HG03571 (cell line): Measurements from ENCODE around the gene FOXL1.

Source experiments
- ATAC-seq: cut with Tn5 transposase; IDR thresholded peaks from one replicate; pipeline ENCODE4 v1.9.1; 2021; ENCODE audit not compliant: unreplicated experiment

FOXL1 gene

GRCh38 chr16:86547286-86547685, 31.1 kb upstream of the FOXL1 start:
- no peak for ATAC-seq

DNA sequence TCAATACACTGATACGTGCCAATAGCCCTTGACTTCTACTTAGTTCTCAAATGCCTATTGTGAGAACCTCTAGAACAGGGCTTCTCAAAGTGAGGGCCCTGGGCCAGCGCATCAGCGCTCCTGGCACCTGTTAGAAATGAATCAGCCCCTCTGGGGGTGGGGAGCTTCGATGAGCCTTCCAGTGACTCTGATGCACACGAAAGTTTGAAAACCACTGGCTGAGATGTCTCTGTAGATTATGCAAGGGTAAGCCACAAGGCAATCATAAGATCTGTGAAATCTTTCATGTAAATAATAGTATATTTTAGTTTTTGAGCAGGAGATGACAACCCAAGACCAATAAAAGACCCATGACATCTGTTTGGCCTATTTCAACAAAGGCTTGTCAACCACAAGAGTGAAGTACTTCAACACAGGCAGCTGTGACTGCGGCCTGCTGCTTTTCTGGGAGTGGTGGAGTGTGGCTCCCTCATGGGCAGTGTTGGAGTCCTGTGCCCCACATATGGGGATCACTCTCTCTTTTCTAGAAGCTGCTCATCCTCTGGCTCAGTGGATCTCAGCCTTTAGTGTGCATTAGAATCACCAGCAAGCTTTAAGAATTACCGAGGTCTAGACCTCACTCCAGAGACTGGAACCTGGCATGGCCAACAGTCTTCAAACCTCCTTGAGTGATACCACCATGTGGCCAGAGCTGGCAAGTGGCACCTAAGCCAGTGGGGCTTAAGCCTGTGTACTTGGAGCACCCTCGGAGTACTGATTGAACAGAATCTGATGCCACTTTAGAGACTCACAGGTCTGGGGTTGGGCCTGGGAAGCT, 29.1 kb upstream of the FOXL1 start:
- no peak for ATAC-seq

GRCh38 chr16:86549893-86550190, 28.5 kb upstream of the FOXL1 start:
- no peak for ATAC-seq

DNA sequence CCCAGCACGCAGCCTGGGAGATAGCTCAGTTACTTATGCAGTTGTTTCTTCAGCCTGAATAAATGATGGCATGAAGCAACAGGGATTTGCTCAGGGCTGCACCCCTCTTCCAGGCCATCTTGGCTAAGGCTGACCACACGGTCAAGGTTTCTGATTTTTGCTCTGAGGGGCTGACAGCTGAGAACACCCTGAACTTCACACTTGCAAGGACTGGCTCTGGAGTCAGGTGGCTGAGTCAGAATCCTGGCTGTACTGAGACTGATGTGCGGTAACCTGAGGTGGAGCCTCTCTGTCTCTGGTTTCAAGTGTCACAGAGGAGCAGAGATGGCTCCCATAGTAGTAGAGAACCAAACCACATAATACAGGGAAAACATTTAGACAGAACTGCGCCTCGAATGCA, 28.1 kb upstream of the FOXL1 start:
- no peak for ATAC-seq

DNA sequence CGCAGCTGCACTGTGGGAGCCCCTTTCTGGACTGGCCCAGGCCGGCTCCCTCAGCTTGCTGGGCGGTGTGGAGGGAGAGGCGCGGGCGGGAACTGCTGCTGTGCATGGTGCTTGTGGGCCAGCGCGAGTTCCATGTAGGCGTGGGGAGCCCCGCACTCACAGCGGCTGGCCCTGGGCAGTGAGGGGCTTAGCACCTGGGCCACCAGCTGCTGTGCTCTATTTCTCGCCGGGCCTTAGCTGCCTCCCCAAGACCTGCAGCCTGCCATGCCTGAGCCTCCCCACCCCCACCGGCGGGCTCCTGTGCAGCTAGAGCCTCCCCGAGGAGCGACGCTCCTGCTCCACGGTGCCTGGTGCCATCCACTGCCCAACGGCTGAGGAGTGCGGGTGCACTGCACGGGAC, 25.0 kb upstream of the FOXL1 start:
- ATAC-seq = no peak

DNA sequence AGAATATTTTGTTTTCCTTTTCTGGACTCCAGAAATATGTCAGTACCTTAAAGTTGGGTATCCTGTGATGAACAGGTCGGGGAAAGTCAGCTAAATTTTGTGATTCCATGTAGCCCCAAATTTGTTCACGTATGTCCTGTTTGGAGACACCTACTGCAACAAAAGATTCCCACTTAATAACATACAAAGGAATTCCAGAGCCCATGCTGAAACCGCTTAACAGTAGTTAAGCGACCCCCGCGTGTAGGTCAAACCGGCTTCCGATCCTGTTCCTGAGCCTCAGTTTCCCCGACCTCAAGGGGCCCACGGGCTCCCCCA, 23.8 kb upstream of the FOXL1 start:
- ATAC-seq = no peak

DNA sequence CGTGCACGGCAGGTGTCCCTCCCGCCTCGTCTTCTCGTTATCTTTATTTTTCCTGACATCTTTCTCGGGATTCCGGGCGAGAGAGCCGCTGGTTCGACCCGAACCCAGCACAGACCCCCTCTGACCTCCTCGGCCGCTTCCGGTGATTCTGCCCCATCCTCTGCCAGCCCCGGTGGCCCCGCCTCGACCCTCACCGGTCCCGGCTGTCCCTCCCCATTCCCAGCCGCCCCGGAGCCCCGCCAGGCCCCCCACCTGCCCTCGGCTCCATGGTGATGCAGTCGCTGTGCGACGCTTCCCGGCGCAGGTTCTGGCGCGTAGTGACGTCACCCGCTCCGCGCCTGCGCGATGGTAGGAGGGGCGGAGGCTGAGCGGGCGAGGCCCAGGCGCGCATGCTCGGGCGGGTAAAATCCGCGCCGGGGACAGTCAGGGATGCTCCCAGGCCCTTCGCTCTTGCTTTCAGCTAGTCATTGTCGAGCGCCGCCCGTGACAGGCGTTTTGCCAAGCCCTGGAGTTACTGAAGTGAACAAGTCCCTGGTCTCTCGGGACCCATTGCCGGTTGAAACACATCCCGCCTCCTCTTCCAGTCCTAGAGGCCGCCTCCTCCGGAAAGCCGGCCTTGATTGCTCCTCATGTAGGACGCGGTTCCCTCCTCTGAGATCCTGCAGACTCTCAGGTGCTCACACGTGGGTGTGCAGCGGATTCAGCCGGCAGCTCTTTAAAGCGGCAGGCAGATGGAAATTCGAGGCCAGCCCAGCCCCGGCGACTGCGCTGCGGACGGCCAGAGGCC, 23.2 kb upstream of the FOXL1 start, which contains the start of gene MTHFSD:
TSS of gene MTHFSD (minus strand) at position 319 of the 787 bp plus-strand sequence. CDS start at position 268, 51 bp downstream.
- peak; percentile 89 for ATAC-seq

- ATAC-seq = no peak
These were observed 22.7 kb upstream of the FOXL1 start for GRCh38 chr16:86555704-86556075.

DNA sequence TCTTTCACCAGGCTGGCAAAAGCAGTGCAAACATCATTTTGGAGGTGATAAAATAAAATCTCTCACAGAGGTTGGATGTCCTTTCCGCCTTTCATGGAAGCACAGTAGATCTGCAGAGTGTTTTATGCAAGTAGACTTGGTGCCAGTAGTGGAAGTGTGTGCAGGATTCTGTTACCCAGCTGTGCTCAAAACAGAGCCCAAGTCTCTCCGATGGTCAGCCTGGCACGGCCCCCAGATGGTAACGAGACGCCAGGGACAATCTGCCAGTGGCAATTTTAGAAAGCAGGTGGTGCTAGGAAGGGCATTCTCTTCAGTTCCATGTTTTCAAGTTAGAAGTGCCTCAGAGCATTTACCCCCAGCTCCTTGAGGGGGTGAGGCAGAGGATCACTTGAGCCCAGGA, 21.8 kb upstream of the FOXL1 start:
- ATAC-seq = no peak

DNA sequence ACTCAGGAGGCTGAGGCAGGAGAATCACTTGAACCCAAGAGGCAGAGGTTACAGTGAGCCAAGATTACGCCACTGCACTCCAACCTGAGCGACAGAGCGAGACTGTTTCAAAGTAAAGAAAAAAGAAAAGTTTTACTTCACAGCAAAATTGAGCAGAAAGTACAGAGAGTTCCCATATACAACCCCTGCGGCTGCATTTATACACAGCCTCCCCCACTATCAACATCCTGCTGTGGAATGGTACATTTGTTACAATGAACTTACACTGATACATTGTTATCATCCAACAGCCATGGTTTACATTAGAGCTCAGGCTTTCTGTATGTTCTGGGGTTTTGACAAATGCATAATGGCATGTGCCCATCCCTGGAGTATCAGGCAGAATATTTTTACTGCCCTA, 20.8 kb upstream of the FOXL1 start:
- no peak for ATAC-seq

GRCh38 chr16:86558355-86559193, 19.8 kb upstream of the FOXL1 start:
- ATAC-seq = no peak

DNA sequence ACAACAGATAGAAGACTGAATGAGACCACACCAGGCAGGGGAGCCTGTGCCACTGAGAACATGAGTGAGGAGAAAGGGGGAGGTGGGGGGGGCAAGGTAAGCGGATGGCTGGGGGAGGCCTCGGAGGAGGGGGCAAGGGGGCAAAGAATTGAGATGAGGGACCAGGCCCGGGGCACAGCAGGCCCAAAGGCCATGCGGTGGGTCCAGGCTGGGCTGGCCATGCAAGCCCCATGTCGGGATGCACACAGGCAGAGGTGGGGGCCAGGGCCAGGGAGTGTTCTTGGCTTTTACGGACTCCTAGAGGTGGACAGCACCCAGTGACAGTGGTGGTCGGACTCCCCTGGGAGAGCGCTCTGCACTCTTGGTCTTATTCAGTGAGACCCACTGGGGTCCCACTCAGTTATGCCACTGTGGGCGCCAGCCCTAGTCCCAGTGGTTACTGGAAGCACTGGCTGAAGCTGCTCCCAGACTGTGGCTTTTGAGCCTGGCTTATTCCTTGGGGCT, 18.5 kb upstream of the FOXL1 start:
- ATAC-seq = no peak

DNA sequence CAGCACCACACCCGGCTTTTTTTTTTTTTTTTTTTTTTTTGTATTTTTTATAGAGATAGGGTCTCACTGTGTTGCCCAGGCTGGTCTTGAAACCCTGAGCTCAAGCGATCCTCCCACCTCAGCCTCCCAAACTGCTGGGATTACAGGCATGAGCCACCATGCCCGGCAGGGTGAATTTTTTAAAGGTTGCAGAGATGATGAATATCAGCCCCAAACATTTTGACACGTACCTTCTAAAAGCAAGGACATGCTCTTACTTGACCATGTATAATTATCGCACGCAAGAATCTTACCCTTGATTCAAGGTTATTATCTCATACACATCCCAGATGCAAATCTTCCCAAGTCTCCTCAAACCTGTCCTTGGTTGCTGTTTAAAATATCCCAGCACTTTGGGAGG, 16.0 kb upstream of the FOXL1 start:
- ATAC-seq = no peak

DNA sequence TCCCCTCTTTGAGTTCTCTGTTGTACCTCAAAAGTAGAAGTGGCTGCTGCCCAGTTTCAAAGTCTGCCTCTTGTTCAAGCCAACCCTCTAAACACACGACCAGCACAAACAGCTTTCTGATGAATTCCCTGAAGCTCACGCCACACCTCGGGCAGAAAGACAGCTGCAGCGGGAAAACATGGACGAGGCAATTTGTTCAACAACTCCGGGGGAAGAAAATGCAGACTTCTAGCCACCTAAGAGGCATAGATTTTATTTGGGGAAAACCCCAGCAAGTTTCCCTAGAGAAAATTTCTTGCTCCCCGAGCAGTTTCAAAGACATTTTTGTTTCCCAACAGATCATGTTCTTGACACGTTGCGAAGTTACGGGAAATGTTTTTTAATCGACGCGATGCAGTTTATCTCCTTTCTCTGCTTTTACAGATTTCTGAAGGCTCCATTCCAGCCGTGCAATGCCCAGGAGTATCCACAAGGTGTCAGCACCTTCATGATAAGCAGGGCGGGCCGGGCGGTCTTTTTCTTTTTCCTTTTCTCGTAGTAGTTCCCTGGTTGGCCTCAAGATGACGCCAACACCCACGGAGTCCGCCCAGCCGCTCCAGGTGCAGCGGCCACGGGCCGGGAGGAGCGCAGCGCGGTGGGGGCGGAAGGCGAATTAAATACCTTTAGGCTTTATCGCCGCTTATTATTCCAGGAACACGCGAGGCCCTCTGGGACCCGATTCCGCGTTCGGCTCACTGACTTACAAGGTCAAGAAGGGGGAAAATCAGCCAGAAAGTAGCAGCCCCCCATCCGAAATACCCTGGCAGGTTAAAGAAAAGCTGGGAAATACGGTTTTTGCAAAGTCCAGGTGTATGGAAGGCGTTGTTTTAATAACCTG, 14.6 kb upstream of the FOXL1 start:
- ATAC-seq = no peak

DNA sequence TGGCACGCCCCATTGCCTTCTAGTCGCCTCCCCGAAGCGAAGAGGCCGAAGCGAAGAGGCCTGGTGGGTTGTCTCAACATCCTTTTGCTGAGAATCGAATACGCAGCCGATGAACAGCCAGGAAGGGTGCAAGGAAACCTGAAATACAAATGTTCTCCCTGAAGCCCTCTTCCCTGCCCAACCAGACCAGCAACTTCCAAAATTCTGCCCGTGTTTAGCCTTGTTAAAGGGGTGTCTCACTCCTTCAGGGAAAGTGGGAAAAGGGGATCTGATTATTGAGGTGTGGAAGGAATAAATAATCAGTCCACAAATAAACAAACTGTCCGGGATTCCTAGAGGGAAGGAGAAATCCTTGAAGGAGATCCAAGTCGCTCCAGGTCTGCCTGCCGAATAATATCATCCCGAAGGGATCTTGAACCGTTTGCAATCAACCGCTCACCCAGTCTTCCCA, 13.1 kb upstream of the FOXL1 start:
- ATAC-seq = no peak

- ATAC-seq = no peak
These were observed 12.5 kb upstream of the FOXL1 start for GRCh38 chr16:86565644-86566511.

DNA sequence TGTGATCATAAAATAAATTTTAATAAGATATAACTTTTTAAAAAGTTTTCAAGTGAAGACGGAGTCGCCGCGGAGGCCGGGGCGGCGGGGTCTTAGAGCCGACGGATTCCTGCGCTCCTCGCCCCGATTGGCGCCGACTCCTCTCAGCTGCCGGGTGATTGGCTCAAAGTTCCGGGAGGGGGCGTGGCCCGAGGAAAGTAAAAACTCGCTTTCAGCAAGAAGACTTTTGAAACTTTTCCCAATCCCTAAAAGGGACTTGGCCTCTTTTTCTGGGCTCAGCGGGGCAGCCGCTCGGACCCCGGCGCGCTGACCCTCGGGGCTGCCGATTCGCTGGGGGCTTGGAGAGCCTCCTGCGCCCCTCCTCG, 11.8 kb upstream of the FOXL1 start, which contains the start of gene FOXC2:
TSS of gene FOXC2 (plus strand) at position 229 of the 365 bp plus-strand sequence. CDS start 507 bp downstream, outside the sequence.
- ATAC-seq = no peak

GRCh38 chr16:86566966-86567700, 11.2 kb upstream of the FOXL1 start:
- ATAC-seq = no peak
